HEK293 (cell line): ENCODE results near the gene E2F1.
A peak's percentile ranks its signal among the peaks of the same experiment; 100 is the strongest.

ENCODE experiments used
- CTCF ChIA-PET: fragments of 350-600 bp; formaldehyde crosslinking; extraction: SDS; loops from one replicate; lab custom pipeline; 2021; ENCODE audit warnings: antibody characterized with exemption; lab: Yijun Ruan, JAX
- POLR2A ChIA-PET: fragments of 300-600 bp; formaldehyde crosslinking; extraction: SDS; loops from one replicate; lab custom pipeline; 2020; ENCODE audit warnings: antibody characterized with exemption, inconsistent platforms; lab: Yijun Ruan, JAX
- H3K27ac ChIP-seq: fragments of 200-500 bp; sonication (Bioruptor generic); 2 replicates; pipeline ENCODE4 v1.5.1; 2014; ENCODE audit warnings: low read depth, low read length, control low read depth, inconsistent platforms; ENCODE audit errors: extremely low read depth
- H3K36me3 ChIP-seq, 2 experiments: fragments of 200-500 bp in 1 of 2; sonication (Bioruptor generic) in 1 of 2; 1 replicate in 1 of 2; 2 replicates in 1 of 2; pipeline ENCODE4 v1.5.1; 2014 to 2017; ENCODE audit warnings: inconsistent platforms in 2 of 2, low read length in 2 of 2; ENCODE audit not compliant: control insufficient read depth in 2 of 2, insufficient read depth in 1 of 2
- H3K4me1 ChIP-seq: fragments of 200-500 bp; sonication (Bioruptor generic); 2 replicates; pipeline ENCODE4 v1.5.1; 2014; ENCODE audit warnings: mild to moderate bottlenecking, low read length, inconsistent platforms; ENCODE audit not compliant: control insufficient read depth, insufficient read depth
- H3K4me3 ChIP-seq: 2 replicates; pipeline ENCODE4 v1.5.1; 2011; ENCODE audit warnings: low read depth, mild to moderate bottlenecking, control low read depth, low read length, moderate library complexity
- H3K9me3 ChIP-seq: fragments of 200-500 bp; sonication (Bioruptor generic); 2 replicates; pipeline ENCODE4 v1.5.1; 2014; ENCODE audit warnings: low read depth, low read length, inconsistent platforms; ENCODE audit not compliant: control insufficient read depth, insufficient read depth
- BCL11B ChIP-seq: fragments of 450-650 bp; formaldehyde crosslinking; IDR thresholded peaks from 2 replicates; pipeline ENCODE4 v1.5.1; 2016; ENCODE audit warnings: low read depth, missing biosample characterization, missing genetic modification characterization
- CTCF ChIP-seq: fragments of 450-650 bp; formaldehyde crosslinking; IDR thresholded peaks from 2 replicates; pipeline ENCODE4 v1.5.1; 2016; ENCODE audit warnings: missing biosample characterization, missing genetic modification characterization
- GLIS1 ChIP-seq: fragments of 450-650 bp; formaldehyde crosslinking; IDR thresholded peaks from 2 replicates; pipeline ENCODE4 v1.5.1; 2016; ENCODE audit warnings: missing biosample characterization, missing genetic modification characterization
- HOXA7 ChIP-seq: sonication (generic); formaldehyde crosslinking; IDR thresholded peaks from 2 replicates; pipeline ENCODE4 v1.8.1; 2022; ENCODE audit warnings: missing genetic modification reagents, borderline replicate concordance
- IKZF3 ChIP-seq: fragments of 450-650 bp; IDR thresholded peaks from 2 replicates; pipeline ENCODE4 v1.5.0; 2018; ENCODE audit warnings: missing biosample characterization, mild to moderate bottlenecking, missing genetic modification characterization, moderate library complexity
- KLF1 ChIP-seq: fragments of 450-650 bp; formaldehyde crosslinking; IDR thresholded peaks from 2 replicates; pipeline ENCODE4 v1.5.1; 2016; ENCODE audit warnings: missing biosample characterization, missing genetic modification characterization
- OSR2 ChIP-seq: fragments of 450-650 bp; formaldehyde crosslinking; IDR thresholded peaks from 2 replicates; pipeline ENCODE4 v1.5.1; 2016; ENCODE audit warnings: missing biosample characterization, missing genetic modification characterization
- REPIN1 ChIP-seq: fragments of 450-650 bp; formaldehyde crosslinking; IDR thresholded peaks from 2 replicates; pipeline ENCODE4 v1.5.1; 2017; ENCODE audit warnings: missing biosample characterization, missing genetic modification characterization, low read depth
- SCRT2 ChIP-seq: fragments of 450-650 bp; formaldehyde crosslinking; IDR thresholded peaks from 2 replicates; pipeline ENCODE4 v1.5.1; 2016; ENCODE audit warnings: missing biosample characterization, missing genetic modification characterization
- SP2 ChIP-seq: fragments of 450-650 bp; formaldehyde crosslinking; IDR thresholded peaks from 2 replicates; pipeline ENCODE4 v1.5.1; 2016; ENCODE audit warnings: missing biosample characterization, missing genetic modification characterization
- TSHZ1 ChIP-seq: fragments of 450-650 bp; formaldehyde crosslinking; IDR thresholded peaks from 2 replicates; pipeline ENCODE4 v1.5.1; 2016; ENCODE audit warnings: missing biosample characterization, missing genetic modification characterization, borderline replicate concordance
- WT1 ChIP-seq: fragments of 450-650 bp; formaldehyde crosslinking; IDR thresholded peaks from 2 replicates; pipeline ENCODE4 v1.5.1; 2016; ENCODE audit warnings: missing biosample characterization, missing genetic modification characterization
- ZBTB17 ChIP-seq: fragments of 450-650 bp; formaldehyde crosslinking; IDR thresholded peaks from 2 replicates; pipeline ENCODE4 v1.5.1; 2016; ENCODE audit warnings: missing biosample characterization, missing genetic modification characterization
- ZFP37 ChIP-seq: fragments of 450-650 bp; formaldehyde crosslinking; IDR thresholded peaks from 2 replicates; pipeline ENCODE4 v1.5.1; 2016; ENCODE audit warnings: missing biosample characterization, missing genetic modification characterization
- ZFP41 ChIP-seq: fragments of 450-650 bp; formaldehyde crosslinking; IDR thresholded peaks from 2 replicates; pipeline ENCODE4 v1.5.1; 2016; ENCODE audit warnings: missing biosample characterization, missing genetic modification characterization, borderline replicate concordance
- ZNF155 ChIP-seq: fragments of 450-650 bp; formaldehyde crosslinking; IDR thresholded peaks from 2 replicates; pipeline ENCODE4 v1.5.1; 2016; ENCODE audit warnings: missing biosample characterization, missing genetic modification characterization
- ZNF157 ChIP-seq: fragments of 450-650 bp; formaldehyde crosslinking; IDR thresholded peaks from 2 replicates; pipeline ENCODE4 v1.5.1; 2016; ENCODE audit warnings: missing biosample characterization, missing genetic modification characterization
- ZNF18 ChIP-seq: fragments of 450-650 bp; formaldehyde crosslinking; IDR thresholded peaks from 2 replicates; pipeline ENCODE4 v1.5.1; 2016; ENCODE audit warnings: missing biosample characterization, missing genetic modification characterization
- ZNF2 ChIP-seq: fragments of 450-650 bp; formaldehyde crosslinking; IDR thresholded peaks from 2 replicates; pipeline ENCODE4 v1.5.1; 2016; ENCODE audit warnings: missing biosample characterization, missing genetic modification characterization
- ZNF362 ChIP-seq: fragments of 450-650 bp; formaldehyde crosslinking; IDR thresholded peaks from 2 replicates; pipeline ENCODE4 v1.5.1; 2016; ENCODE audit warnings: missing biosample characterization, missing genetic modification characterization
- ZNF398 ChIP-seq: fragments of 450-650 bp; formaldehyde crosslinking; IDR thresholded peaks from 2 replicates; pipeline ENCODE4 v1.5.1; 2017; ENCODE audit warnings: missing biosample characterization, missing genetic modification characterization
- ZNF510 ChIP-seq: fragments of 450-650 bp; formaldehyde crosslinking; IDR thresholded peaks from 2 replicates; pipeline ENCODE4 v1.5.1; 2018; ENCODE audit warnings: mild to moderate bottlenecking, missing genetic modification characterization, missing biosample characterization; ENCODE audit not compliant: insufficient replicate concordance
- ZNF621 ChIP-seq: fragments of 450-650 bp; formaldehyde crosslinking; IDR thresholded peaks from 2 replicates; pipeline ENCODE4 v1.5.1; 2017; ENCODE audit warnings: missing biosample characterization, missing genetic modification characterization
- ZNF654 ChIP-seq: fragments of 450-650 bp; formaldehyde crosslinking; IDR thresholded peaks from 2 replicates; pipeline ENCODE4 v1.5.1; 2016; ENCODE audit warnings: low read depth, missing biosample characterization, missing genetic modification characterization
- ZNF692 ChIP-seq: fragments of 450-650 bp; formaldehyde crosslinking; IDR thresholded peaks from 2 replicates; pipeline ENCODE4 v1.5.1; 2016; ENCODE audit warnings: missing biosample characterization, missing genetic modification characterization
- ZNF747 ChIP-seq: fragments of 450-650 bp; formaldehyde crosslinking; IDR thresholded peaks from 2 replicates; pipeline ENCODE4 v1.5.1; 2016; ENCODE audit warnings: missing biosample characterization, missing genetic modification characterization
- ZNF776 ChIP-seq: fragments of 450-650 bp; formaldehyde crosslinking; IDR thresholded peaks from 2 replicates; pipeline ENCODE4 v1.5.0; 2017; ENCODE audit warnings: missing biosample characterization, missing genetic modification characterization, borderline replicate concordance

The E2F1 gene

GRCh38 chr20:33645396-33645795 is 40.8 kb downstream of the E2F1 start:
- TF ChIP-seq IKZF3 (no peak), BCL11B (tag by site-specific recombination) (no peak), ZFP37 (no peak), ZNF398 (tag by site-specific recombination) (no peak), TSHZ1 (tag by site-specific recombination) (no peak), ZNF510 (no peak), GLIS1 (tag by site-specific recombination) (no peak), SP2 (no peak), ZNF747 (tag by site-specific recombination) (no peak), ZNF776 (no peak)
- Histone ChIP-seq H3K4me1 (no peaks in the 10 kb centered on the region), H3K27ac (no peak overlapping the region), H3K36me3 (peaks cover 8 to 41% of the 10 kb centered on the region in 2 experiments; a peak in 2 of 3 replicates), H3K9me3 (no peaks in the 10 kb centered on the region), H3K4me3 (no peak overlapping the region)
- POLR2A ChIA-PET = no interaction called here
- CTCF ChIA-PET = no interaction called here

- ChIA-PET POLR2A (no interaction called here), CTCF (no interaction called here)
- Histone ChIP-seq H3K9me3 (no peaks in the 10 kb centered on the region), H3K4me1 (no peaks in the 10 kb centered on the region), H3K27ac (no peak overlapping the region), H3K4me3 (no peak overlapping the region), H3K36me3 (peaks cover 8 to 44% of the 10 kb centered on the region in 2 experiments; a peak in 2 of 3 replicates)
- TF ChIP-seq ZNF157 (tag by site-specific recombination) (no peak), SCRT2 (peak; percentile 66), ZNF155 (no peak), ZNF362 (tag by site-specific recombination) (no peak), ZNF654 (no peak), HOXA7 (CRISPR knock-in tag) (no peak), ZNF18 (no peak), ZNF2 (tag by site-specific recombination) (no peak), KLF1 (tag by site-specific recombination) (no peak), ZFP41 (tag by site-specific recombination) (no peak), REPIN1 (no peak), ZNF621 (no peak), ZNF692 (tag by site-specific recombination) (no peak), OSR2 (tag by site-specific recombination) (peak; percentile 33; the same call in 1 of the 2 replicates), ZBTB17 (tag by site-specific recombination) (0 out of 2 replicates have a peak, but pooled peaks have one; percentile 17), CTCF (tag by site-specific recombination) (no peak), WT1 (tag by site-specific recombination) (no peak)
These were observed 41.2 kb downstream of the E2F1 start for GRCh38 chr20:33645072-33645358.
